Neural cell (in vitro differentiated cells): ENCODE data around the gene AMIGO1. TPM values are rescaled to one million over a fixed set of nuclear protein-coding genes. Genes with fewer than 3 reads are reported as not detected.
A peak's percentile ranks its signal among the peaks of the same experiment; 100 is the strongest.

Experiments used
- H2AFZ ChIP-seq: fragments of 200-600, 300-800 bp; sonication (generic), shearing (Covaris generic); 2 replicates; pipeline ENCODE4 v1.6.0; 2014; ENCODE audit warnings: low read depth, mild to moderate bottlenecking, antibody characterized with exemption, low read length, moderate library complexity
- H3F3A ChIP-seq: fragments of 200-600 bp; shearing (Covaris generic); 2 replicates; pipeline ENCODE4 v1.6.1; 2016; ENCODE audit warnings: mild to moderate bottlenecking, moderate library complexity, mixed read lengths, antibody characterized with exemption, low read length; ENCODE audit not compliant: insufficient read depth, poor library complexity, severe bottlenecking
- H3K27ac ChIP-seq: fragments of 200-600, 300-800 bp; sonication (generic), shearing (Covaris generic); 2 replicates; pipeline ENCODE4 v1.5.1; 2014; ENCODE audit warnings: mild to moderate bottlenecking, low read length, moderate library complexity
- H3K27me3 ChIP-seq: fragments of 300-800, 200-600 bp; sonication (generic), shearing (Covaris generic); 2 replicates; pipeline ENCODE4 v1.6.0; 2014; ENCODE audit warnings: mild to moderate bottlenecking, low read depth, low read length, moderate library complexity; ENCODE audit not compliant: insufficient read depth
- H3K36me3 ChIP-seq: fragments of 300-800, 200-600 bp; sonication (generic), shearing (Covaris generic); 2 replicates; pipeline ENCODE4 v1.5.1; 2014; ENCODE audit warnings: mild to moderate bottlenecking, antibody characterized with exemption, low read length, moderate library complexity; ENCODE audit not compliant: insufficient read depth
- H3K4me2 ChIP-seq: fragments of 300-800, 200-600 bp; sonication (generic), shearing (Covaris generic); 2 replicates; pipeline ENCODE4 v1.6.0; 2014; ENCODE audit warnings: mild to moderate bottlenecking, low read length
- H3K4me3 ChIP-seq: fragments of 300-800, 200-600 bp; sonication (generic), shearing (Covaris generic); 2 replicates; pipeline ENCODE4 v1.5.1; 2014; ENCODE audit warnings: mild to moderate bottlenecking, low read length, moderate library complexity
- H3K79me2 ChIP-seq: fragments of 200-600 bp; shearing (Covaris generic); replicated peaks from 2 replicates; pipeline ENCODE4 v1.6.0; 2014; ENCODE audit warnings: mild to moderate bottlenecking, low read length, moderate library complexity; ENCODE audit not compliant: insufficient read depth
- H3K9ac ChIP-seq: fragments of 300-800, 200-600 bp; sonication (generic), shearing (Covaris generic); 2 replicates; pipeline ENCODE4 v1.6.1; 2016; ENCODE audit warnings: mild to moderate bottlenecking, low read length, mixed read lengths
- H3K9me2 ChIP-seq: fragments of 200-600 bp; shearing (Covaris generic); 2 replicates; pipeline ENCODE4 v1.6.1; 2016; ENCODE audit warnings: mild to moderate bottlenecking, low read length, mixed read lengths; ENCODE audit not compliant: insufficient read depth
- H3K9me3 ChIP-seq: fragments of 200-600, 300-800 bp; sonication (generic), shearing (Covaris generic); 2 replicates; pipeline ENCODE4 v1.6.1; 2016; ENCODE audit warnings: mild to moderate bottlenecking, mixed run types, low read length, moderate library complexity, mixed read lengths
- H4K20me1 ChIP-seq: fragments of 200-600 bp; shearing (Covaris generic); 2 replicates; pipeline ENCODE4 v1.6.1; 2016; ENCODE audit warnings: mild to moderate bottlenecking, mixed run types; ENCODE audit not compliant: insufficient read depth
- EP300 ChIP-seq: fragments of 450-650 bp; conservative IDR thresholded peaks from 2 replicates; pipeline ENCODE4 v1.6.1; 2014; ENCODE audit warnings: antibody characterized with exemption, mild to moderate bottlenecking, moderate library complexity; ENCODE audit not compliant: poor library complexity, severe bottlenecking
- EZH2 ChIP-seq: fragments of 200-600, 300-800 bp; shearing (Covaris generic), sonication (generic); IDR thresholded peaks from 2 replicates; pipeline ENCODE4 v1.6.1; 2014; ENCODE audit warnings: antibody characterized with exemption, low read length, borderline replicate concordance, mild to moderate bottlenecking; ENCODE audit not compliant: insufficient read depth, poor library complexity, severe bottlenecking
- POLR2AphosphoS5 ChIP-seq: IDR thresholded peaks from 2 replicates; pipeline ENCODE4 v1.6.1; 2012
- RAD21 ChIP-seq: fragments of 450-650 bp; conservative IDR thresholded peaks from 2 replicates; pipeline ENCODE4 v1.6.1; 2014; ENCODE audit warnings: antibody characterized with exemption, mild to moderate bottlenecking, moderate library complexity
- REST ChIP-seq: IDR thresholded peaks from 2 replicates; pipeline ENCODE4 v1.6.1; 2012; ENCODE audit warnings: borderline replicate concordance
- SMC3 ChIP-seq: fragments of 450-650 bp; conservative IDR thresholded peaks from 2 replicates; pipeline ENCODE4 v1.6.1; 2014; ENCODE audit warnings: antibody characterized with exemption, mild to moderate bottlenecking, moderate library complexity; ENCODE audit not compliant: poor library complexity
- TAF1 ChIP-seq: IDR thresholded peaks from 2 replicates; pipeline ENCODE4 v1.6.1; 2012; ENCODE audit warnings: low read depth
- polyA plus RNA-seq: library from polyadenylated mRNA; depleted of rRNA; stranded (reverse); fragments of >200 nt; gene quantifications from 2 replicates; pipeline ENCODE4 v1.2.3, GENCODE V29; 2014
- TF ChIP-seq, protein P1 (sequence below): fragments of 450-650 bp; IDR thresholded peaks from 2 replicates; pipeline ENCODE4 v1.5.1; 2014; ENCODE audit warnings: antibody characterized with exemption, mild to moderate bottlenecking, moderate library complexity; ENCODE audit not compliant: poor library complexity, severe bottlenecking

The AMIGO1 gene
- polyA plus RNA-seq, 1 donor from 2014 or later: 12.6 TPM

DNA sequence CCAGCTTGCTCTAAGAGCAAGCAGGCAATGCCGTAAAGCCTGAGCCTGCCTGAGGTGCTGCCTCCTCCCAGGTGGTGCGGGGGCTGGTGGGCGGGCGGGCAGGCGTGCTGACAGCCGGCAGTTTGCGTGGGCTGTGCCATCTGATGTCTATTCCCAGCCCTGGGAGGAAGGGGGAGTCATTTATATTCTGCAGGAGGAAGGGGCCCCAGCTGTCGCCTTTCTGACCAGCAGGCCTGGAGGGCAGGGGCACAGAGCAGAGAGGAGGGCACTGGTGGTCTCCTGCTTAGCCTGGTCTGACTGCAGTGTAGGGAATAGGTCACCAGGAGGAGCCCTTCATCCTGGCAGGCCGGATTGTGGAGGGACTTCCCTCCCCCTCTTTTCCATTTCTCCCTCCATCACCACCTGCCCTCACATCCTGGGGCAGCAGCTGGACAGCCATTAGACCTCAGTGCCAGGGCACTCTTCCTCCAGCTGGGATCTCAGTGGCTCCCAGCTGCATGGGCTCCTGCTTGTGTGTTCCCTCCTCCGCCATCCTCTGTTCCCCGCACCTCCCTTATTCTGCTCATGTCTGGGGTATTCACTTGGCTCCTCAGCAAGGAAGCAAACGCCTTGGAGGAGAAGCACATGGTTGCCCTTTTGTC lies 11.2 kb downstream of the AMIGO1 start:
- H3K79me2 ChIP-seq: no peaks in the 10 kb centered on the region
- no peak overlapping the region for H2AFZ ChIP-seq
- H4K20me1 ChIP-seq: no peaks in the 10 kb centered on the region
- no peak overlapping the region for H3K27ac ChIP-seq
- no peaks in the 10 kb centered on the region for H3F3A ChIP-seq
- H3K9me3 ChIP-seq: no peaks in the 10 kb centered on the region
- no peaks in the 10 kb centered on the region for H3K36me3 ChIP-seq
- H3K4me3 ChIP-seq: no peak overlapping the region
- H3K9ac ChIP-seq: no peak overlapping the region
- no peaks in the 10 kb centered on the region for H3K9me2 ChIP-seq
- no peak for TF ChIP-seq POLR2AphosphoS5
- TF ChIP-seq REST: no peak
- TF ChIP-seq EP300: no peak
- TF ChIP-seq TAF1: no peak
- peak; percentile 39 for TF ChIP-seq RAD21
- TF ChIP-seq, protein P1, sequence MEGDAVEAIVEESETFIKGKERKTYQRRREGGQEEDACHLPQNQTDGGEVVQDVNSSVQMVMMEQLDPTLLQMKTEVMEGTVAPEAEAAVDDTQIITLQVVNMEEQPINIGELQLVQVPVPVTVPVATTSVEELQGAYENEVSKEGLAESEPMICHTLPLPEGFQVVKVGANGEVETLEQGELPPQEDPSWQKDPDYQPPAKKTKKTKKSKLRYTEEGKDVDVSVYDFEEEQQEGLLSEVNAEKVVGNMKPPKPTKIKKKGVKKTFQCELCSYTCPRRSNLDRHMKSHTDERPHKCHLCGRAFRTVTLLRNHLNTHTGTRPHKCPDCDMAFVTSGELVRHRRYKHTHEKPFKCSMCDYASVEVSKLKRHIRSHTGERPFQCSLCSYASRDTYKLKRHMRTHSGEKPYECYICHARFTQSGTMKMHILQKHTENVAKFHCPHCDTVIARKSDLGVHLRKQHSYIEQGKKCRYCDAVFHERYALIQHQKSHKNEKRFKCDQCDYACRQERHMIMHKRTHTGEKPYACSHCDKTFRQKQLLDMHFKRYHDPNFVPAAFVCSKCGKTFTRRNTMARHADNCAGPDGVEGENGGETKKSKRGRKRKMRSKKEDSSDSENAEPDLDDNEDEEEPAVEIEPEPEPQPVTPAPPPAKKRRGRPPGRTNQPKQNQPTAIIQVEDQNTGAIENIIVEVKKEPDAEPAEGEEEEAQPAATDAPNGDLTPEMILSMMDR: peak; percentile 54
- peak; percentile 59 for TF ChIP-seq SMC3
- H3K4me2 ChIP-seq: no peak overlapping the region
- no peaks in the 10 kb centered on the region for H3K27me3 ChIP-seq

- Histone ChIP-seq H3K9ac (no peak overlapping the region), H3K4me2 (no peak overlapping the region), H3K27ac (no peak overlapping the region)
Measured at GRCh38 chr1:109497449-109498160, 11.9 kb downstream of the AMIGO1 start.

More at GRCh38 chr1:109497449-109498160, 11.9 kb downstream of the AMIGO1 start:
- TF ChIP-seq REST (no peak), EZH2 (no peak), TAF1 (no peak), RAD21 (no peak), SMC3 (no peak), POLR2AphosphoS5 (no peak), EP300 (no peak)
- TF ChIP-seq, protein P1: no peak
- Histone ChIP-seq H4K20me1 (no peaks in the 10 kb centered on the region), H3K9me3 (no peaks in the 10 kb centered on the region), H3K27me3 (no peaks in the 10 kb centered on the region), H2AFZ (no peak overlapping the region), H3K36me3 (no peaks in the 10 kb centered on the region), H3F3A (no peaks in the 10 kb centered on the region), H3K4me3 (no peak overlapping the region), H3K79me2 (no peaks in the 10 kb centered on the region), H3K9me2 (no peaks in the 10 kb centered on the region)
